22Rv1 (cell line): ENCODE data around the gene CPAMD8.

ENCODE experiments used
- H3K27ac ChIP-seq: fragments of 450-650 bp; 2 replicates; pipeline ENCODE4 v1.5.1; 2017
- CTCF ChIP-seq: fragments of 450-650 bp; IDR thresholded peaks from 2 replicates; pipeline ENCODE4 v1.5.1; 2017; ENCODE audit warnings: mild to moderate bottlenecking
- ZFX ChIP-seq: fragments of 450-650 bp; IDR thresholded peaks from 2 replicates; pipeline ENCODE4 v1.6.1; 2017; ENCODE audit warnings: antibody characterized with exemption, borderline replicate concordance

CPAMD8 gene

GRCh38 chr19:17026706-17027534 is at the start of gene CPAMD8:
Gene CPAMD8 (minus strand): TSS chr19:17026810. CDS start chr19:17026642, 168 bp downstream.
- TF ChIP-seq CTCF: no peak
- H3K27ac ChIP-seq: no peak within 1 kb of the TSS

- TF ChIP-seq CTCF: no peak
- no peak for TF ChIP-seq ZFX
- H3K27ac ChIP-seq: peak overlapping the region; percentile 77; the same call in 1 of the 2 replicates
Observed at GRCh38 chr19:17075864-17076542, 49.4 kb upstream of the CPAMD8 start.

- H3K27ac ChIP-seq: peak within 1 kb of the TSS; percentile 77
Observed at GRCh38 chr19:17075035-17075863, 48.6 kb upstream of the CPAMD8 start, which contains the start of the genes HAUS8 and MYO9B. Gene HAUS8 (minus strand): TSS chr19:17075452. CDS start chr19:17075422, 30 bp downstream. Gene MYO9B (plus strand): TSS chr19:17075777. CDS start chr19:17101718, 25,941 bp downstream.

GRCh38 chr19:17074634-17075034 is 48.0 kb upstream of the CPAMD8 start:
- TF ChIP-seq CTCF (no peak), ZFX (no peak)
- H3K27ac ChIP-seq: peak overlapping the region; percentile 77

More at GRCh38 chr19:17075035-17075863, 48.6 kb upstream of the CPAMD8 start, which contains the start of the genes HAUS8 and MYO9B:
- TF ChIP-seq ZFX (no peak), CTCF (no peak)

GRCh38 chr19:17073869-17074633 is 47.4 kb upstream of the CPAMD8 start:
- peak overlapping the region; percentile 77 for H3K27ac ChIP-seq
- TF ChIP-seq CTCF (no peak), ZFX (no peak)

- TF ChIP-seq ZFX (no peak), CTCF (no peak)
- no peak overlapping the region for H3K27ac ChIP-seq
Observed at GRCh38 chr19:17070912-17071311, 44.3 kb upstream of the CPAMD8 start.
